Measurements from ENCODE around the gene RAB1A. TPM values are rescaled to one million over a fixed set of nuclear protein-coding genes. Genes with fewer than 3 reads are reported as not detected.

The RAB1A gene
- total RNA-seq, 2 donors from 2014 or later = 103 to 136 TPM

- ATAC-seq = no peak
- H3K4me1 Mint-ChIP-seq (ENCODE audit: low read depth in 2 of 2) = peaks cover 5 to 12% of the 10 kb centered on the region in 2 donors
- no peak for DNase-seq (ENCODE audit: low spot score)
- H3K27ac Mint-ChIP-seq = no peak overlapping the region
- no peak overlapping the region for H3K4me3 Mint-ChIP-seq
- H3K9me3 Mint-ChIP-seq = no peaks in the 10 kb centered on the region
- H3K36me3 Mint-ChIP-seq = no peaks in the 10 kb centered on the region
- H3K27me3 Mint-ChIP-seq = no peaks in the 10 kb centered on the region
These were observed 57.5 kb downstream of the RAB1A start for GRCh38 chr2:65072181-65072970.

GRCh38 chr2:65071499-65072180, 58.3 kb downstream of the RAB1A start:
- no peak overlapping the region for H3K4me3 Mint-ChIP-seq
- H3K36me3 Mint-ChIP-seq = no peaks in the 10 kb centered on the region
- DNase-seq (ENCODE audit: low spot score) (no peak), ATAC-seq (no peak)
- H3K4me1 Mint-ChIP-seq (ENCODE audit: low read depth in 2 of 2) = peaks cover 5 to 12% of the 10 kb centered on the region in 2 donors
- no peak overlapping the region for H3K27ac Mint-ChIP-seq
- H3K9me3 Mint-ChIP-seq = no peaks in the 10 kb centered on the region
- no peaks in the 10 kb centered on the region for H3K27me3 Mint-ChIP-seq

GRCh38 chr2:65070856-65071255, 59.0 kb downstream of the RAB1A start:
- DNase-seq (ENCODE audit: low spot score) (no peak), ATAC-seq (no peak)
- Mint-ChIP-seq H3K4me3 (no peak overlapping the region), H3K27me3 (no peaks in the 10 kb centered on the region), H3K27ac (peak overlapping the region in 1 of 2 donors; percentile 9), H3K4me1 (ENCODE audit: low read depth in 2 of 2) (peaks cover 5 to 12% of the 10 kb centered on the region in 2 donors), H3K36me3 (no peaks in the 10 kb centered on the region), H3K9me3 (no peaks in the 10 kb centered on the region)

GRCh38 chr2:65070172-65070830, 59.6 kb downstream of the RAB1A start:
- ATAC-seq (no peak), DNase-seq (ENCODE audit: low spot score) (no peak)
- Mint-ChIP-seq H3K27ac (peak overlapping the region in 1 of 2 donors; percentile 9), H3K27me3 (no peaks in the 10 kb centered on the region), H3K4me3 (no peak overlapping the region), H3K9me3 (no peaks in the 10 kb centered on the region), H3K36me3 (no peaks in the 10 kb centered on the region), H3K4me1 (ENCODE audit: low read depth in 2 of 2) (peaks cover 5 to 12% of the 10 kb centered on the region in 2 donors)

- Mint-ChIP-seq H3K9me3 (no peaks in the 10 kb centered on the region), H3K4me1 (ENCODE audit: low read depth in 2 of 2) (peaks cover 10 to 17% of the 10 kb centered on the region in 2 donors), H3K27ac (no peak overlapping the region), H3K4me3 (no peak overlapping the region), H3K27me3 (no peaks in the 10 kb centered on the region), H3K36me3 (no peaks in the 10 kb centered on the region)
- ATAC-seq (no peak), DNase-seq (ENCODE audit: low spot score) (no peak)
These were observed 60.5 kb downstream of the RAB1A start for GRCh38 chr2:65069439-65069824.

GRCh38 chr2:65067806-65068553, 61.9 kb downstream of the RAB1A start:
- Mint-ChIP-seq H3K4me1 (ENCODE audit: low read depth in 2 of 2) (peaks cover 10 to 19% of the 10 kb centered on the region in 2 donors), H3K27ac (peak overlapping the region; percentile 6 to 46), H3K4me3 (no peak overlapping the region), H3K36me3 (no peaks in the 10 kb centered on the region), H3K9me3 (no peaks in the 10 kb centered on the region), H3K27me3 (no peaks in the 10 kb centered on the region)
- no peak for ATAC-seq
- DNase-seq (ENCODE audit: low spot score) = no peak

- Mint-ChIP-seq H3K36me3 (no peaks in the 10 kb centered on the region), H3K4me1 (ENCODE audit: low read depth in 2 of 2) (peaks cover 10 to 17% of the 10 kb centered on the region in 2 donors), H3K27me3 (no peaks in the 10 kb centered on the region), H3K9me3 (no peaks in the 10 kb centered on the region), H3K4me3 (peak overlapping the region; percentile 49), H3K27ac (peak overlapping the region; percentile 76 to 78)
- ATAC-seq = peak; percentile 68 to 75
- DNase-seq (ENCODE audit: low spot score) = peak; percentile 65
These were observed 65.0 kb downstream of the RAB1A start for GRCh38 chr2:65064728-65065552.

GRCh38 chr2:65062843-65063825, 66.8 kb downstream of the RAB1A start:
- no peaks in the 10 kb centered on the region for H3K27me3 Mint-ChIP-seq
- H3K4me3 Mint-ChIP-seq = no peak overlapping the region
- no peak overlapping the region for H3K27ac Mint-ChIP-seq
- no peak for ATAC-seq
- DNase-seq (ENCODE audit: low spot score) = no peak
- H3K4me1 Mint-ChIP-seq (ENCODE audit: low read depth in 2 of 2) = peaks cover 8 to 14% of the 10 kb centered on the region in 2 donors
- no peaks in the 10 kb centered on the region for H3K36me3 Mint-ChIP-seq
- no peaks in the 10 kb centered on the region for H3K9me3 Mint-ChIP-seq

- Mint-ChIP-seq H3K4me3 (no peak overlapping the region), H3K9me3 (no peaks in the 10 kb centered on the region), H3K36me3 (no peaks in the 10 kb centered on the region), H3K27ac (no peak overlapping the region), H3K27me3 (no peaks in the 10 kb centered on the region), H3K4me1 (ENCODE audit: low read depth in 2 of 2) (peaks cover 19 to 23% of the 10 kb centered on the region in 2 donors)
- DNase-seq (ENCODE audit: low spot score) (no peak), ATAC-seq (no peak)
These were observed 68.0 kb downstream of the RAB1A start for GRCh38 chr2:65061910-65062339.

- DNase-seq (ENCODE audit: low spot score) (no peak), ATAC-seq (no peak)
- Mint-ChIP-seq H3K4me3 (no peak overlapping the region), H3K4me1 (ENCODE audit: low read depth in 2 of 2) (peaks cover 21 to 24% of the 10 kb centered on the region in 2 donors), H3K36me3 (no peaks in the 10 kb centered on the region), H3K9me3 (no peaks in the 10 kb centered on the region), H3K27ac (no peak overlapping the region), H3K27me3 (no peaks in the 10 kb centered on the region)
These were observed 68.6 kb downstream of the RAB1A start for GRCh38 chr2:65061146-65061909.

GRCh38 chr2:65059071-65059470, 70.8 kb downstream of the RAB1A start:
- Mint-ChIP-seq H3K9me3 (no peaks in the 10 kb centered on the region), H3K4me3 (no peak overlapping the region), H3K27me3 (no peaks in the 10 kb centered on the region), H3K36me3 (no peaks in the 10 kb centered on the region), H3K27ac (peak overlapping the region in 1 of 2 donors; percentile 22), H3K4me1 (ENCODE audit: low read depth in 2 of 2) (peaks cover 26 to 28% of the 10 kb centered on the region in 2 donors)
- DNase-seq (ENCODE audit: low spot score) = no peak
- no peak for ATAC-seq

Data from natural killer cell treated with Interleukin-12 subunit alpha and Interleukin-12 subunit beta and Interleukin-15 and Interleukin-18, amount 100 ng/mL, for 72 hours (primary cell).